DMS79 treated with DMSO at 0.1 percent for 48 hours (cell line): ENCODE measurements around the gene PTPRT.
A peak's percentile ranks its signal among the peaks of the same experiment; 100 is the strongest.
"Not testable (repeated sequence)": the region's sequence is repeated elsewhere in the genome, so short reads cannot be mapped to it uniquely, and the experiment has no call there.

Experiments used
- DNase-seq: peaks from one replicate; lab custom pipeline; 2025; lab: John Stamatoyannopoulos, UW

The PTPRT gene

DNA sequence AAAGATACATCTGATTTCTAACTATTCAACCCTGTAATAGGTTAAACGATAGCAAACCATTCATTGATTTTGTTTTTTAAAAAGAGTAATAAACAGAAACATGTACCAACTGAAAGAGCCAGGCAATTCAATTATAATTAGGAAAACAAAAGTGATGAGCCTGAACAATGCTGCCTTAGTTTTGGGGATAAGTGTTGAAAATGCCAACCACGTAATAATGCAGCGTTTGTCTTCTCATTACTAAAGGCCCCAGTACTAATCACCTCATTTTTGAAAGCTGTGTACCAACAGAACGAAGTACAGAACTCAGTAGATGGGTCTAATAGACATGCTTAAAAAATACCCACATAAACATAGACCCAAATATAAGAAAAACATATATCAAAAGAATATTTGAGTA is 907.9 kb downstream of the PTPRT start:
- DNase-seq, result no peak

- DNase-seq, result peak; percentile 42
Measured at GRCh38 chr20:42276718-42277602, 912.7 kb downstream of the PTPRT start.

GRCh38 chr20:42274986-42275385 is 914.7 kb downstream of the PTPRT start:
- DNase-seq, result no peak

DNA sequence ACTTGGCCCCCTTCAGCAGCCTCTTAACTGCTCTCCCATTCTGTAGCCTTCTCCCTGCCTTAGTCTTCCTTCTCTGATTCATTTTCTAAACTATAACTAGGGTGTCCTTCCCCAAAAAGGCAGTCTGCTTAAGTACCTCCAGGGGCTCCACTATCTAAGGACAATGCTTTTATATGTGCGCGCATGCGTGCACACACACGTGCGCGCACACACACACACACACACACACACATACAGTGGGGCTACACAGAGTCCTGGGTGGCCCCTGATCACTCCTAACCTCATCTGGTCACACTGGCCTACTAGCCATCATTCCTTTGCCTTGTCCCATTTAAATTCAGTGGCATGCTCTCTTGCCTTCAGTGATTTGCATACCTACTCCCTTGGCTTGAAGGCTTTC is 917.2 kb downstream of the PTPRT start:
- DNase-seq, result no peak

- no peak for DNase-seq
Measured at GRCh38 chr20:42270539-42270938, 919.2 kb downstream of the PTPRT start.

DNA sequence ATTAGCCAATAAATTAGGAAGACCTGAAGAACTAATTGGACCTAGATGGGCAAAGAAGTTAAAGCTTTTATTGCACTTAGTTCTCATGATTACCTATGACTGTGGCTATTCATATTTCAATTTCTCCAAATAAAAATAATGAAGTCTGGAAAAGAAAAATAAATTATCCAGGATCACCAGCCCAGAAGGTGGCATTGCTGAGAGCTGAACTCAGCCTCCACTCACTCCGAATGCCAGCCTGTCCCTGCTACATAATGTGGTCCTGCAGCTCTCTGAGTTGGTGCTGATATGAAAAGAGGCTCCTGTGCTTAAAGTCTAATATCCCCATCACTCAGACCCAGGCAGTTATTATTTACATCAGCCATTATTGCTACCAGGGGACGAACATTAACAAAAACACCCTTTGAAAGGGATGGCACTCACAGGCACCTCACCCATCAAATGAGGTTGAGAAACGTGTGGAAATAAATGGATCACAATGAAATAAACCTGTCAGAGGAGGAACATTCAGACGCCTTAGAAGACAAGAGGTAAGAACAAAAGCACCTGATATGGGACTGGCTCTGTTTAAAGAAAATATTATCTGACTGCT is 921.8 kb downstream of the PTPRT start:
- no peak for DNase-seq

DNA sequence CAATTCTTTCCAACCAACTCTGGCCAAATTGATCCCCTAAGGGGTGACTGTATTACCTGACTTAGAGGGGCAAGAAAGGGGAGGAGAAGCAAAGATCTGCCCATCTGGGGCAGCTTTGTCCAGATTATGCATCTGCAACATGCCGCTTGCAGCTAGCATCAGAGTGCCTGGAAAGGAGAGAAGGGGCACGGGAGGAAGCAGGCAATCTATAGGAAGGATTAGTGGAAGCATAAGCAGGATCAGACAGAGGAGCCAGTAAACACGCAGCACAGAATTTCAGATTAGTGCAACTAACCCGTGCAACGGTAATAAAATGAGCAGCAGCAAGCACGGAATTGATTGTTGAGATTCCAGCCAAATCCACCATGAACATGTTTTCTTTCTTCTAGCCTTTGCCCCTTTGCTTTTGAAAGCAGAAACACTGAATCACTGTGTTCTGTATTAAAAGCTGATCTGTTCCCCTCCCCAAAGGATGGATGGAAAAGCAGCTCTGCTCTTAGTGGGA is 927.9 kb downstream of the PTPRT start:
- DNase-seq, result no peak

DNA sequence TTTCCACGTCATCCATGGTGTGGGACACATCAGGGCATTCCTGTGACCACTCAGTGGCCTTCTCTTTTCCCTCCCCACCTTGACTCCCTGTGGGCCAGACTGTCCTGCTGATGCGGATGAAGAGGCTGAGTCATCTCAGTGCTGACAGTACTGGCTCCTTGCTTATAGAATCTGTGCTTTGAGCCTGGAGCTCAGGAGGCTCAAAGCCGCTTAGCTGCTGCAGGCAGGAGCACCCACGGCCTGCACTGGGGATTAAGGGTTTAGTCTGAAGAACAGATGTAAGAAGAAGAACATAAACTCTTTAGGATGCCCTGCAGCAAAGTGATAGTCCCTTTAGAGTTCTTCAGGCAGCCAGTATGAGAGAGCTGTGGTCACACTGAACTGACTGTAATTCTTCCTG is 929.5 kb downstream of the PTPRT start:
- DNase-seq, result no peak

DNA sequence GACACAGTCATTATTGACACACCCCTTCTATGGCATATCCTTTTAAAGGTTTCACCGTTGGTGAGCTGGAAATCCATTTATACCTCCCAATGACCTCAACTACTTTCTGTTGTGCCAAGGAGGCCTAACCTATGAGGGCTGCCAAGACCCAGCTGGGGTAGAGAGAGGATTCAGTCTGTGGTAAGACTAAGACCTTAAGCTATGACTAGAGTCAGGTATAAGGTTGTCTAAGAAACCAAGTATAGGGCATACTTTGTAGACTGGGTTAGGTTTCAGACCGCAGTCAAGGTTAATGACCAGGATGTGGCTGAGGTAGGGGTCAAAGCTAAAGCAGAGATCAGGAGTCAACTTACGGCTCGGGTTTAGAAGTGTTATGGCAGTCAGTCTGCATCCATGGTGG is 930.3 kb downstream of the PTPRT start:
- DNase-seq, result no peak

DNA sequence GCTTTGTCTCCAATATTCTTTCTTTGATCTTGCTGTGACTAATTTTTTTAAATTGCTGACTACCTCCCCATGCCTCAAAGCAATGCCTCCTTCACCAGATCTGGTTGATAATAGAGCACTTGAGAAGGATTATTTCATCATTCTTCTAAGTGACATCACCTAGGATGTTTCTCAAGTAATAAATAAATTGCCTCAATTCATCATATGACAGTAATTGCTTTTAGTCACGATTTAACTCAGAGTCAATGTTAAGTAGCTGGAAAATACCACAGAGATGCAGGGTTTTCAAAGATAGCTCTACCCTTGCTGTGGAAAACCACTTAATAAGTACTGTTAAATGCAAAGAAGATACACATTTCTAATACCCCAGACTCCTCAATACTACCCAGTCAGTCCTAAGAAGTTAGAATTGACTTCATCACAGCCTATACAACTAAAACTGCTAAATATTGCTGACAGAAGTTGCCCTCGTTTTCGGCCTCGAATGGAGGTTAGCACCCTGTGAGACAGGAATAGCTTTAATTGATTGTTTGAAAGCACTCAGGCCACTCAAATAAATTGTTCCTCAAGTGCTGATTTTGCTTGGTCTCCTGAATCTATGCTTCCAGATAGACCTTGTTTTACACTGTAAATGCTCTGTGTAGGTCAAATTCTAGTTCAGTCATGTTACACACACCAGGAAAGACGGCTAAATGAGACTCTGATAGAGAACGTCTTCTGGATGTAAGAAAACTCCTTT is 931.0 kb downstream of the PTPRT start:
- DNase-seq, result no peak

- peak; percentile 39 for DNase-seq
Measured at GRCh38 chr20:42255821-42256220, 933.9 kb downstream of the PTPRT start.

DNA sequence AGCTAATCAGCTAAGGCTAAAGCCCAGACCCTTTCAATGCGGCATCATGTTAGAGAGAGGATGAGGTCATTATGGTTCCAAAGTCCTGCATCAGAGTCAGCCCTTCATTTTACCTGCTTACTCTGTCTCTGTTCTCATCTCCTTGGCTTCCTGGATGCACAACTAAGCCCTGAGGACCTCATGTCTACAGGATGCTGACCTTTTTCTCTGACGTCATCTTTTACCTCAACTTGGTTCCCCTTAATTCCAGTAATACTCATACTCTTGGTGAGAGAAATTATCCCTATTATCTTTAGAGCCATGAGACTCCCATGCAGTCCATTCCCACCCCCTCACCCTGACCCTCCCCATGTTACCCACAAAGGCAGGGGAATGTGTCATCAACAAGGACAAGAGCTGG is 935.0 kb downstream of the PTPRT start:
- no peak for DNase-seq

GRCh38 chr20:42252116-42252515 is 937.6 kb downstream of the PTPRT start:
- no peak for DNase-seq

DNA sequence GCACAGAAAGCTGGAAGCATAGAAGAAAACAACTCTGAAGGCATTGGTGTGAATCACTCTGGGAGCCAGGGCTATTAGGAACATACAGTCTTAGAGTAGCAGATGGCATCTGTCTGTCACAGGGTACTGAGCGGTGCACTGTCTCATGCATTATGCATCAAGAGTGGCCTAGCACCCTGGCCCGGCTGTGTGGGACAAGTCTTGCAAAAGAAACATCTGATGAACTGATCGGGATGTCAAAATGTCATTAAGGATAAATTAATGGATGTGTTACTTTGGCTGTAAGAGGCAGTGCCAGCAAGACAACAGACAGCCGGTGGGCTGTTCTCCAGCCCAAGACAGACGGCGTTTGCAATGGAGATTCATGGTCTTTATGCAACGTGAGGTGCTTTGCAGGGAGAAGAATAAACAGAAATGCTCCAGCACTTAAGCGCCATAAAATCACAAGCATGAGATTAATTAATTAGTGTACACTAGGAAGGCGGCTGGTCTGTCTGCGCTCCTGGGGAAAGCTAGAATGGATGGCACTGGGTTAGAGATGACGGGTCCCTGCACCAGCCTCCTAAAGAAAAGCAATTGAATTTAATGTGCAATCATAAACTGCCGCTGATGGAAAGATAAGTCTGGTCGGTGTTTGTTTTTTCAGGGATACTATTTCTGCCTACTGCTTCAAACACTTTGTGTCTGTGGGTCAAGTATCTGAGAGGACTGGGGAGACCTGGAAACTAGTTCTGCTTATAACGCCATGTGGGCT is 970.9 kb downstream of the PTPRT start:
- peak; percentile 36 for DNase-seq

DNA sequence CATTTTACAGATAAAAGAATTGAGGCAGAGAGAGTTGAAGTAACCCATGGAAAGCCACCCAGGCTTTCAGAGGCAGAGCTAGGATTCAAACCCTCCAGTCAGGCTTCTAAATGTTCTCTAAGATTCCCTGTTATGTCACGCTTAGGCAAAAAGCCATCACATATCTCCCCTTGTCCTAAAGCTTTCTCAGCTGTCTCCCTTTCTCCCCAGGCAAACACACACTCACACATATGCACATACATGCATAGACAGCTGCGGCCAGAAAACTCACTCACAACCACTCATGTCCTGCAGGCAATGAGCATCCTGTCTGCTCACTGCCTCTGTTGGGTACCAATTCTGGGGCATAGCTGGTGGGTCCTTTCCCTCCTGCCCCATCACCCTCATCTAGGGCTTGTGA is 975.6 kb downstream of the PTPRT start:
- DNase-seq, result no peak

DNA sequence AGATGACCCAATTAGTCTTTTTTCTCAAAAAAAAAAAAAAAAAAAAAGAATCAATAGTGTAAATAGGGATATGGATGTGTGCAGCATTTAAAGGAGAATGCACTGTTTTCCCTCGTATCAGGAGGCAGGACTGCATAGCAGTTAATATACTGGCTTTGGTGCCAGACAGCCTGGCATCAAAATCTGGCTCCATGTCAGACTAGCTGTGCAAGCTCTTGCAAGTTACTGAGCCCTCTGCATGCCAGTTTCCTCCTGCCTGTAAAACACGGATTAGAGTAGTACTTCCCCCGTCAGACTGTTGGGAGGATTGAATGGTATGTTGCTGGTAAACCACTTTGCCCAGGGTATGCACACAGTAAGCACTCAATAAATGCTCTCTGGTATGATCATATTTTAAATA is 977.3 kb downstream of the PTPRT start:
- DNase-seq, result no peak

GRCh38 chr20:42206557-42206956 is 983.1 kb downstream of the PTPRT start:
- not testable (repeated sequence) for DNase-seq

GRCh38 chr20:42204109-42204660 is 985.5 kb downstream of the PTPRT start:
- no peak for DNase-seq

GRCh38 chr20:42197599-42197998 is 992.1 kb downstream of the PTPRT start:
- DNase-seq, result no peak

- no peak for DNase-seq
Measured at GRCh38 chr20:42193119-42193518, 996.6 kb downstream of the PTPRT start.

- DNase-seq, result no peak
Measured at GRCh38 chr20:42192321-42192720, 997.4 kb downstream of the PTPRT start.
